ENCODE measurements around the gene STK25.

- TF ChIP-seq GATA3 (IDR thresholded peaks at IDR 0.05; ENCODE audit: low read depth, low read length) (no peak), GATA2 (IDR thresholded peaks at IDR 0.05; ENCODE audit: low read depth, low read length) (no peak)
These were observed 17.4 kb downstream of the STK25 start for GRCh38 chr2:241490825-241491506.
